ENCODE measurements around the gene MPZL3. TPM values are rescaled to one million over a fixed set of nuclear protein-coding genes. Genes with fewer than 3 reads are reported as not detected.

MPZL3 gene
- total RNA-seq, 4 donors from 2014 or later = 17.4 to 44.4 (median 32.4) TPM

DNA sequence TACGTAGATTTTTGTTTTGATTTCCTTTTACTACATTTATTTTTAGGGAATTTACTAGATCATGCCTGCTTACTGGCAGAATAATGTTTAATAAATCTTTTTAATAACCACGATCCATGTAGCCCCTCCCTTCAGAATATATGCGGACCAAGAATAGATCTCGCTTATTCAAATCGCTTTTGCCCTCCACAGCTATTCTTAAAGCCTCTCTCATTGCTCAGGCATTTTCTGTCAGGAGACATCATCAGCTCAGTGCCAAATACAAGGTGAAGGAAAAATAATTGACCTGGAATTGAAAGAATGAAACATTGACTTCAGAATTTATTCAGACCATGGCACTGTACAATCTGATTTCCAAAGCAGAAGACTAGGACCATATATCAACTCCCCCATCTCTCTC, 17.3 kb downstream of the MPZL3 start:
- no peak overlapping the region for H3K4me3 ChIP-seq
- H3K27me3 ChIP-seq = peaks cover 0 to 7% (median 0%) of the 10 kb centered on the region in 4 donors
- TF ChIP-seq POLR2A (IDR thresholded peaks at IDR 0.05) = no peak
- TF ChIP-seq, protein P1, sequence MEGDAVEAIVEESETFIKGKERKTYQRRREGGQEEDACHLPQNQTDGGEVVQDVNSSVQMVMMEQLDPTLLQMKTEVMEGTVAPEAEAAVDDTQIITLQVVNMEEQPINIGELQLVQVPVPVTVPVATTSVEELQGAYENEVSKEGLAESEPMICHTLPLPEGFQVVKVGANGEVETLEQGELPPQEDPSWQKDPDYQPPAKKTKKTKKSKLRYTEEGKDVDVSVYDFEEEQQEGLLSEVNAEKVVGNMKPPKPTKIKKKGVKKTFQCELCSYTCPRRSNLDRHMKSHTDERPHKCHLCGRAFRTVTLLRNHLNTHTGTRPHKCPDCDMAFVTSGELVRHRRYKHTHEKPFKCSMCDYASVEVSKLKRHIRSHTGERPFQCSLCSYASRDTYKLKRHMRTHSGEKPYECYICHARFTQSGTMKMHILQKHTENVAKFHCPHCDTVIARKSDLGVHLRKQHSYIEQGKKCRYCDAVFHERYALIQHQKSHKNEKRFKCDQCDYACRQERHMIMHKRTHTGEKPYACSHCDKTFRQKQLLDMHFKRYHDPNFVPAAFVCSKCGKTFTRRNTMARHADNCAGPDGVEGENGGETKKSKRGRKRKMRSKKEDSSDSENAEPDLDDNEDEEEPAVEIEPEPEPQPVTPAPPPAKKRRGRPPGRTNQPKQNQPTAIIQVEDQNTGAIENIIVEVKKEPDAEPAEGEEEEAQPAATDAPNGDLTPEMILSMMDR (IDR thresholded peaks at IDR 0.05) = no peak
- no peak overlapping the region for H3K27ac ChIP-seq
- intact Hi-C loops (cut with DNase I) = no loop called here
- peaks cover 9 to 48% (median 16%) of the 10 kb centered on the region in 3 donors for H3K4me1 ChIP-seq
- DNase-seq = no peak
- no peaks in the 10 kb centered on the region for H3K9me3 ChIP-seq
- H3K36me3 ChIP-seq = peaks cover 0 to 45% (median 0%) of the 10 kb centered on the region in 3 donors
- WGBS, 2 donors = 91 to 95% methylated on average over 5 of the region's 5 CpGs

DNA sequence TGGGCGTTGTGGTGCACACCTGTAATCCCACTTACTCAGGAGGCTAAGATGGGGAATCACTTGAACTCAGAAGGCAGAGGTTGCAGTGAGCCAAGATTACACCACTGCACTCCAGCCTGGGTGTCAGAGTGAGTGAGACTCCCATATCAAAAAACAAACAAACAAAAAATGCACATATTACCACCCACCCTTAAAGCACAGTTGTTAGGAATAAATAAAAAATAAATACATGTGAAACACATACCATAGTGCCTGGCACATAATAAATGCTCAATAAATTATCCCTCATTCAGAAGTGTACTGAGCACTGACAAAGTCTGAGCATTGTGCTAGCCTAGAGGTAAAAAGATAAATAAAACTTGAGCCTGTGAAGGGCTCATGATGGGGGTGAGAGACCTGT, 18.3 kb downstream of the MPZL3 start:
- H3K36me3 ChIP-seq = peaks cover 0 to 46% (median 0%) of the 10 kb centered on the region in 3 donors
- H3K4me1 ChIP-seq = peaks cover 7 to 39% (median 9%) of the 10 kb centered on the region in 3 donors
- TF ChIP-seq POLR2A (IDR thresholded peaks at IDR 0.05) = no peak
- TF ChIP-seq, protein P1 (IDR thresholded peaks at IDR 0.05) = no peak
- H3K4me3 ChIP-seq = no peak overlapping the region
- H3K27me3 ChIP-seq = peaks cover 0 to 7% (median 0%) of the 10 kb centered on the region in 4 donors
- peak overlapping the region; percentile 42 to 84 (median 68) for H3K27ac ChIP-seq
- no peak for DNase-seq
- H3K9me3 ChIP-seq = no peaks in the 10 kb centered on the region
- intact Hi-C loops (cut with DNase I) = no loop called here
- WGBS, 2 donors = 67 to 80% methylated on average over 1 of the region's 1 CpG

DNA sequence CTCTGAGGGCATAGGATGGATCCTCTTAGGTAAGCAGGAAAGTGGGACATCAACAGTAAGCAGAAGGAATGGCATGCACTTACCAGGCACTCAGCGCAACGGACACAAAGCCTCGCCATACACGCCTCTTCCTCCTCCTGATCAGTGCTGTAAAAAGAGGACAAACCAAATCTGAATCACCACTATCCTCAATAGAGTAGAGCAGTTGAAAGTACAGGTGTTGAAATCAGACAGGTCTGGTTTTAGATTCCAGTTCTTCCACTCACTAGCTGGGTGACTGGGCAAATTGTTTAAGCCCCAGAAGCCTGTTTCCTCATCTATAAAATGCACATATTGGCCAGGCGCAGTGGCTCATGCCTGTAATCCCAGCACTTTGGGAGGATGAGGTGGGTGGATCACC, 18.8 kb downstream of the MPZL3 start:
- peak overlapping the region; percentile 57 to 84 (median 70) for H3K27ac ChIP-seq
- intact Hi-C loops (cut with DNase I) = no loop called here
- H3K9me3 ChIP-seq = no peaks in the 10 kb centered on the region
- DNase-seq = no peak
- H3K27me3 ChIP-seq = peaks cover 0 to 7% (median 0%) of the 10 kb centered on the region in 4 donors
- no peak overlapping the region for H3K4me3 ChIP-seq
- 64 to 77% methylated on average over 5 of the region's 5 CpGs for WGBS, 2 donors
- peaks cover 0 to 46% (median 0%) of the 10 kb centered on the region in 3 donors for H3K36me3 ChIP-seq
- no peak for TF ChIP-seq POLR2A (IDR thresholded peaks at IDR 0.05)
- TF ChIP-seq, protein P1 (IDR thresholded peaks at IDR 0.05) = peak in 1 of 6 experiments; percentile 16
- peaks cover 3 to 34% (median 4%) of the 10 kb centered on the region in 3 donors for H3K4me1 ChIP-seq

DNA sequence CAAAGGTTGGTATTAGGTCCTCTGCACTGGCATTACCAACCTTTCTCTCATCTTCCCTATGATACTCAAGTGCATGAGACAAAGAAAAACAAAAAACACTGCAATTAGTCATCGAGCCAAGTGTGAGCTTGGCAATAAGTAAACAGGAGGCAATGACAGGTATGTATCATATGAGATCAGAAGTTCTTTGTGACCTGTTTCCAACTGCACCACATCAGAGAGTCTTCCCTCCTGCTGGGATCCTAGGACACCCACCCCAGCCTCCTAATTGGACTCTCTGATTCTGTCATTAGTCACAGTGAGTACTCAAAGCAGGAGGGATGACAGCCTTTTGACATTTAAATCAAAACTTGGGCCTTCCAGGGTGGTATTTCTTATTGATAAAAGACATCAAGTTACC, 19.5 kb downstream of the MPZL3 start:
- peaks cover 0 to 7% (median 0%) of the 10 kb centered on the region in 4 donors for H3K27me3 ChIP-seq
- intact Hi-C loops (cut with DNase I) = no loop called here
- H3K9me3 ChIP-seq = no peaks in the 10 kb centered on the region
- peaks cover 0 to 47% (median 0%) of the 10 kb centered on the region in 3 donors for H3K36me3 ChIP-seq
- no peak overlapping the region for H3K4me3 ChIP-seq
- DNase-seq = no peak
- H3K4me1 ChIP-seq = peaks cover under 1 to 27% (median 3%) of the 10 kb centered on the region in 3 donors
- TF ChIP-seq, protein P1 (IDR thresholded peaks at IDR 0.05) = no peak
- TF ChIP-seq POLR2A (IDR thresholded peaks at IDR 0.05) = no peak
- peak overlapping the region; percentile 57 to 84 (median 70) for H3K27ac ChIP-seq
- WGBS, 2 donors = 36 to 43% methylated on average over 1 of the region's 1 CpG

DNA sequence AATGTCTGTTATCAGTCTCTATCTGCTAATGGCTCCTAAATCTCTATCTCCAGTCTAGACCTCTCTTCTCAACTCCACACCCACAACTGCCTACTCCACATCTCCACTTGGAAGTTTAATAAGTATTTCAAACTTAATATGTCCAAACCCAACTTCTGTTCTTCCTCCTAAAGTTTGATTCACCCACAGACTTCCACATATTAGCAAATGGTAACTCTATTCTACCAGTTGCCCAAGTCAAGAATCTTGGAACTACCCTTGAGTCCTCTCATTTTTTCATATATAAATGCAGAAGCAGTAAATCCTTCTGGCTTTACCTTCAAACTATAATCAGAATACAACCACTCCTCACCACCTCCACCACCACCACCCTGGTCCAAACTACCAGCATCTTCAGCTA, 20.7 kb downstream of the MPZL3 start:
- H3K4me3 ChIP-seq = no peak overlapping the region
- peaks cover 0 to 7% (median 0%) of the 10 kb centered on the region in 4 donors for H3K27me3 ChIP-seq
- intact Hi-C loops (cut with DNase I) = no loop called here
- no peak for DNase-seq
- peaks cover 0 to 22% (median 0%) of the 10 kb centered on the region in 3 donors for H3K4me1 ChIP-seq
- TF ChIP-seq POLR2A (IDR thresholded peaks at IDR 0.05) = no peak
- TF ChIP-seq, protein P1 (IDR thresholded peaks at IDR 0.05) = no peak
- no peaks in the 10 kb centered on the region for H3K9me3 ChIP-seq
- H3K27ac ChIP-seq = no peak overlapping the region
- H3K36me3 ChIP-seq = peaks cover 0 to 57% (median 0%) of the 10 kb centered on the region in 3 donors

All from esophagus squamous epithelium (tissue), 5 donors.